Calu3 (cell line): ENCODE results near the gene PKP1. TPM values are rescaled to one million over a fixed set of nuclear protein-coding genes. Genes with fewer than 3 reads are reported as not detected.

Experiments used
- BruUV-seq: library from RNA; stranded (reverse); fragments of 400-500 nt; replicated peaks from 2 replicates; lab custom pipeline; 2021; lab: Mats Ljungman, UMichigan
- CTCF ChIA-PET: fragments of 300-600 bp; sonication (Branson Sonifier 250); formaldehyde crosslinking; loops from one replicate; lab custom pipeline; 2022; ENCODE audit warnings: antibody characterized with exemption; lab: Charles Lee
- DNase-seq: peaks from one replicate; pipeline ENCODE4 v3.0.0; 2022
- H3K27ac Mint-ChIP-seq: one replicate; pipeline ENCODE4 v1.8.0; 2022; ENCODE audit warnings: mixed read lengths; ENCODE audit not compliant: unreplicated experiment
- H3K27me3 Mint-ChIP-seq: one replicate; pipeline ENCODE4 v1.8.0; 2022; ENCODE audit warnings: mixed read lengths; ENCODE audit not compliant: unreplicated experiment
- H3K36me3 Mint-ChIP-seq: one replicate; pipeline ENCODE4 v1.8.0; 2022; ENCODE audit warnings: mild to moderate bottlenecking, moderate library complexity, mixed read lengths; ENCODE audit not compliant: insufficient read depth, unreplicated experiment
- H3K4me1 Mint-ChIP-seq: one replicate; pipeline ENCODE4 v1.8.0; 2022; ENCODE audit warnings: mild to moderate bottlenecking, low read depth, mixed read lengths; ENCODE audit not compliant: unreplicated experiment
- H3K4me3 Mint-ChIP-seq: one replicate; pipeline ENCODE4 v1.8.0; 2022; ENCODE audit warnings: mild to moderate bottlenecking, low read depth, moderate library complexity, mixed read lengths; ENCODE audit not compliant: unreplicated experiment
- H3K9me3 Mint-ChIP-seq: one replicate; pipeline ENCODE4 v1.8.0; 2022; ENCODE audit warnings: low read depth, mixed read lengths; ENCODE audit not compliant: unreplicated experiment
- intact Hi-C: fragments of 100-400 bp; cut with micrococcal nuclease; formaldehyde crosslinking; loops from one replicate; pipeline ENCODE4 v1.10.0; 2022; ENCODE audit not compliant: unreplicated experiment
- total RNA-seq: library from RNA; stranded (reverse); gene quantifications from 2 replicates; pipeline ENCODE4 v1.2.3, GENCODE V29; 2022
- TF ChIP-seq, protein P1 (sequence below): fragments of 200-600 bp; IDR thresholded peaks from one replicate; pipeline ENCODE4 v1.8.0; 2022; ENCODE audit warnings: antibody characterized with exemption; ENCODE audit not compliant: unreplicated experiment

The PKP1 gene
- total RNA-seq, 1 experiment from 2014 or later, result 0.09 TPM

DNA sequence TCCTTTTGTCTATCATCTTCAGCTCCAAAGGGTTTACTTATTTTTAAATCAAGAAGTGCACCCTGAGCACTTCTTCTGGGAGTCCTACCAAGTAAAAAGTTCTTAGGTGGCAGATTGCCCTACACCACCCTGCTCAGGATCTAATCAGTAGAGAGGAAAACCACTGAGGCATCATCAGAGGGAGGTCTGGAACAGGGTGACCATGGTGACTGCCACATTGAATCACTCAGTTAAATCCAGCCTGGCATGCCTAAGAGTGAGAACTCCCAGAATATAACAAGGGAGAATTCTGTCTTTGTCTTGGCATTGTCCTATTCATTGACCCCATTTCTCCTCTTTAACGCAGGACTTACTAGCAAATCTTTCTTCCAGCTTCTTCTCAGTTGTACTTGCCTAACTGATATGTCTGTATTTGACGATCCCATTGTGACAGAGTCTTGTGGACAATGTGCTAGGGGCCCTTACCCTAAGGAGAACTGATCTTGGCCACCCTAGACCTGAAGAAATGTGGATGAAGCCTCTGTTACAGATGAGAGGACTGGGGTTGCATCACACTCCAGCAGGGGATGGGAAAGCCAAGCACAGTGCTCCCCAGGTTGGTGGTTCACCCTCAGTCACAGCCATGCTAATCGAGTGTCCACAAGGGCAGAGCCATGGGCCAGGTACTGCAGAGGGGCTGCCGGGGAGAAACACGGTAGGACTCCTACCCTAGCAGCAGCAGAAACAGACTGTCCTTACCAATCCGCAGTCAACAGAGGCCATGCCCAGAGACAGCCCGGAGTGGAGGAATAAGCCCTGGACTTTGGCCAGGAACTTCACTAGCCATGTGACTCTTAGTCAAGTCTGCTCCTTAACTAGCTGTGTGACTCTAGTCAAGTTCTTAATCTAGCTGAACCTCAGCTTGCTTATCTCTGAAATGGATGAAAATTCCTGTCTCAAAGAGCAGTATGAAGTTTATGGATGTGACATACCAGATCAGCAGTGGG is 15.4 kb downstream of the PKP1 start:
- H3K4me1 Mint-ChIP-seq, result peaks cover 40% of the 10 kb centered on the region
- peaks cover 12% of the 10 kb centered on the region for H3K27me3 Mint-ChIP-seq
- H3K36me3 Mint-ChIP-seq, result no peaks in the 10 kb centered on the region
- CTCF ChIA-PET, result interaction anchor here (0.6 to 1.4 kb wide), 8 partner anchors 9 to 49 kb away, joined by 3 to 4 read pairs (median 4); partner anchors contain the start of gene PKP1
- H3K27ac Mint-ChIP-seq, result no peak overlapping the region
- no TSS peak for BruUV-seq
- H3K9me3 Mint-ChIP-seq, result no peaks in the 10 kb centered on the region
- intact Hi-C loops, result no loop called here
- H3K4me3 Mint-ChIP-seq, result no peak overlapping the region
- DNase-seq, result peak; percentile 35
- TF ChIP-seq, protein P1, sequence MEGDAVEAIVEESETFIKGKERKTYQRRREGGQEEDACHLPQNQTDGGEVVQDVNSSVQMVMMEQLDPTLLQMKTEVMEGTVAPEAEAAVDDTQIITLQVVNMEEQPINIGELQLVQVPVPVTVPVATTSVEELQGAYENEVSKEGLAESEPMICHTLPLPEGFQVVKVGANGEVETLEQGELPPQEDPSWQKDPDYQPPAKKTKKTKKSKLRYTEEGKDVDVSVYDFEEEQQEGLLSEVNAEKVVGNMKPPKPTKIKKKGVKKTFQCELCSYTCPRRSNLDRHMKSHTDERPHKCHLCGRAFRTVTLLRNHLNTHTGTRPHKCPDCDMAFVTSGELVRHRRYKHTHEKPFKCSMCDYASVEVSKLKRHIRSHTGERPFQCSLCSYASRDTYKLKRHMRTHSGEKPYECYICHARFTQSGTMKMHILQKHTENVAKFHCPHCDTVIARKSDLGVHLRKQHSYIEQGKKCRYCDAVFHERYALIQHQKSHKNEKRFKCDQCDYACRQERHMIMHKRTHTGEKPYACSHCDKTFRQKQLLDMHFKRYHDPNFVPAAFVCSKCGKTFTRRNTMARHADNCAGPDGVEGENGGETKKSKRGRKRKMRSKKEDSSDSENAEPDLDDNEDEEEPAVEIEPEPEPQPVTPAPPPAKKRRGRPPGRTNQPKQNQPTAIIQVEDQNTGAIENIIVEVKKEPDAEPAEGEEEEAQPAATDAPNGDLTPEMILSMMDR, result no peak

DNA sequence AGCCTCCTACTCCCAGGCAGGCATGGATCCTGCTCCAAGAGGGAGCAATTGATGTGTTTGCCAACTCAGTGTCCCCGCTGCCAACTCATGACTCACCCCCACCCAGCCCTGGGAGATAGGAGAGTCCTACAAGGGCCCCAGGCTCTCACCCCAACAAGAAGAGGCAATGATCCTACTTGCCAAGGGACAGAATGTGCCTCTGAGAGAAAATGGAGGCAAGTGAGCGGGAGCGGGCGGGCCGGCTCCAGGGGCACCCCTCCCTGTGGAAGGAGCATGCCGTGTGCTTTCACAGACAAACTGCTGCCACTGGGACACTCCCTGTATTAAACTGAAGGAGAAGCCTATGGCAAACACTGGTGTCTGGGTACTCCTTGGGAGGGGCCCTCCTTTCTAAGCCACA is 16.7 kb downstream of the PKP1 start:
- peak overlapping the region; percentile 46 for H3K27ac Mint-ChIP-seq
- CTCF ChIA-PET, result interaction anchor here (0.7 to 1.4 kb wide), 5 partner anchors 8 to 183 kb away, joined by 3 to 4 read pairs (median 3); partner anchors contain the start of gene PKP1

DNA sequence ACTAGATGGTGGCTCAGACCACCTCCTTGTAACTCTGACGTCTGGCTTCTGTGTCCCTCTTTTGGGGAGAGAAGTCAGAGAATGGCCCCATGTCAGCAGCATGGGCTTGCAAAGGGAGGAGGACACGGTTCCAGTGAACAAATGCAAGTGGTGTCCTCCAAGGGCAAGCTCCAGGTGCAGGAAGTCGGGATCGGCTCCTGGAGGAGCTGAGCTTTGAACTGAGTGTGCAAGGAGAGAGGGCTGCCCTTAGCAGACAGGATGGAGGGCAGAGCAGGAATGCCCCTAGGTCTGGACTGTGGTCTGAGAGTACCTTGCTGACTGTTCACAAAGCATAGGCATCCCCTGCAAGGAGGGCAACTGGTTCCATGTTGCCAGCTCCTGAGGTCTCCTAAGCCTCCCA is 17.3 kb downstream of the PKP1 start:
- H3K36me3 Mint-ChIP-seq, result no peaks in the 10 kb centered on the region
- no peaks in the 10 kb centered on the region for H3K9me3 Mint-ChIP-seq
- DNase-seq, result no peak
- no peak overlapping the region for H3K4me3 Mint-ChIP-seq
- TF ChIP-seq, protein P1, result no peak
- intact Hi-C loops, result no loop called here
- CTCF ChIA-PET, result interaction anchor here (0.7 to 1.6 kb wide), 3 partner anchors 8 to 182 kb away, joined by 3 to 4 read pairs (median 3); no protein-coding TSS in a partner anchor
- no peaks in the 10 kb centered on the region for H3K27me3 Mint-ChIP-seq
- BruUV-seq, result no TSS peak
- H3K27ac Mint-ChIP-seq, result no peak overlapping the region
- H3K4me1 Mint-ChIP-seq, result peaks cover 40% of the 10 kb centered on the region

More for the DNA sequence above, 16.7 kb downstream of the PKP1 start:
- peak; percentile 77 for DNase-seq
- Mint-ChIP-seq H3K36me3 (no peaks in the 10 kb centered on the region), H3K9me3 (no peaks in the 10 kb centered on the region), H3K4me3 (no peak overlapping the region), H3K27me3 (peaks cover 6% of the 10 kb centered on the region), H3K4me1 (peaks cover 40% of the 10 kb centered on the region)
- TF ChIP-seq, protein P1, result no peak
- intact Hi-C loops, result no loop called here
- BruUV-seq, result no TSS peak

DNA sequence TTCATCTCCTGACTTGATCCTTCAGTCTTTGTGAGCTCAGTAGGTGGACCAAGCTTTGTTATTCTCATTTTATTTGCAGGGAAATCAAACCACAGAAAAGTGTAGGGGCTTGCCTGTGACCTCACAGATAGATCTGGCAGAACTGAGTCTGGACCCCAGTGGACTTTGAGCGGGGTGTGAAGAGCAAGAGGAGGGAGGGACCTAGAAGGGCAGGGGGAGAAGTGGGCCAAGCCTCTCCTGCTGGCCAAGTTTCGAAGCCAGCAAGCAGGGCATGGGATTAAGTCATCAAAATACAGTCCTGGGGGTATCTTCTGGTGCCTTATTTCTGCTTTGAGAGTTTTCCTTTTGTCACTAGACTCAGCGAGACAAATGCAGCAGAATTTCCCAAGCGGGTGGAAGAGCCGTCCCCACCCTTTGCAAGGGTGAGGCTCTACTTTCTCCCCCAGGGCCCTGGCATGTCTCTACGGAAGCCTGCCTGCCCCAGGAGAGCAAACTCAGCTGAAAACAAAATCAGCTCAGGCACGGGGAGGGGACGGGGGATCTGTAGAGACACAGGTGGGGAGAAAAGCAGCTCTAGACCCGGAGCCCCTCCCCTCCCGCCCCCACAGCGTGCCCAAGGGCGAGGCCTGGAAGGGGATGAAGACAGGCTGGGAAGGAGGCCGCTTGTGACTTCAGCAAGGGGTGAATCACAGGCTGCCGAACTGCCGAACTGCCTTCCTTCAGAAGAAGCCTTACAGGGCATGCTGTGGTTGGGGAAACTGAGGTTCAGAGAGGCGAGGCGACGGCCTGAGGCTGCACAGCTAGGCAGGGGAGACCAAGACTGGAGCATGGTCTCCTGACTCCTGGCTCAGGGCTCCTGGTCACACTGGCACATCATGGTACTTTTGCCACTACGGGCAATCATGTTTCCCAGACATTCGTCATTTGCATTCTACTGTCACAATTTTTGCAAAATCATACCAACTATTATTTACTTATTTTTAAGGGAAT is 19.2 kb downstream of the PKP1 start:
- DNase-seq, result no peak
- H3K4me3 Mint-ChIP-seq, result no peak overlapping the region
- peaks cover 32% of the 10 kb centered on the region for H3K4me1 Mint-ChIP-seq
- no peaks in the 10 kb centered on the region for H3K9me3 Mint-ChIP-seq
- no peaks in the 10 kb centered on the region for H3K27me3 Mint-ChIP-seq
- CTCF ChIA-PET, result interaction anchor here (0.6 to 1.3 kb wide), 4 partner anchors 8 to 46 kb away, joined by 3 to 4 read pairs (median 3); no protein-coding TSS in a partner anchor
- intact Hi-C loops, result no loop called here
- H3K36me3 Mint-ChIP-seq, result peaks cover under 1% of the 10 kb centered on the region
- no peak overlapping the region for H3K27ac Mint-ChIP-seq
- TF ChIP-seq, protein P1, result no peak
- no TSS peak for BruUV-seq
